Ramos (cell line): ENCODE results near the gene SPECC1L.
"Not testable (repeated sequence)": the region's sequence is repeated elsewhere in the genome, so short reads cannot be mapped to it uniquely, and the experiment has no call there.

Experiments
- in situ Hi-C: fragments of 300-500 bp; cut with MboI; formaldehyde crosslinking; loops from one replicate; pipeline ENCODE4 v1.14.3; 2022; ENCODE audit warnings: low sequenced_read_pairs; ENCODE audit not compliant: unreplicated experiment

The SPECC1L gene

DNA sequence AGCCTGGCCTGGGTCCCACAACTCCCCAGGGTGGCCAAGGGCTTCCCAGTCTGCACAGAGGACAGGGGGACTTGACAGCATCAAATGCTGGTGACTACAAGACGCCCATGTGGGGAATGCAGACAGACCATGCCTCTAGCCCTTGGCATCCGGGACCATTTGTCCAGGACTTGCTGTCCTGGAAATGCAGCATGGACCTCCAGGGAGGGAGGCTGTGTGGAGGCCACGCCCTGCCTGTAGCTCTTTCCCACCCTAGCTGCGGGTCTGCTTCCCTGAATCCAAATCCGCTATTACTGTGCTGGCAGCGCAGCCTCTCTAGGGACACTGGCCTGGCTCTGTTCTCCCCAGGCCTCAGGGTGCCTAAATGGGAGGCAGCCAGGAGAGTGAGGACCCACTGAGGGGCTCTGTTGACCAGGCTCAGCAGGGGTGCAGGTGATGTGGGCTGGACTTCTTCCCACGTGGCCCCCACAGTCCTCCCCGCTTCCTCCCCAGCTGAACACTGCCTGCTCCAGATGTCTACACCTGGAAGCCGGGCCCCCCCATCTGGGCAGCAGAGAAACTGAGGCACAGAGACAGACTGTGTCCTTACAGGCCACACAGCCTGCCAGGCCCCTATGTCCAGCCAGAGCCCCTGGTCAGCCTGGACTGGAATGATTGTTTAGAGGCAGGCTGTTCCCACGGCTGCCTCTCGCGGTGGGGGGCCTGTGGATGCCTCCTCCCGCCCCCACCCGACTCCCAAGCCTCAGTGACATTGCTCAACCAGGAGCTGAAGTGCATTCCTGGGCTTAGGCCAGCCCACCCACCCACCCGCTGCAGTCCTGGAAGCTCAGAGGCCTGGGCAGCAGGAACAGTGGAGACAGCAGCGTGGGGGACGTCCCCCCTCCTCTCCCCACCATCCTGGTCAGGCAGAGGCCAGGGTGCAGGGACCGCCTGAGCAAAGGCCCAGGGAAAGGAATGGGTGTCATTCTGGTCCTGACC, 24.8 kb upstream of the SPECC1L start:
- in situ Hi-C loops, result not testable (repeated sequence)

DNA sequence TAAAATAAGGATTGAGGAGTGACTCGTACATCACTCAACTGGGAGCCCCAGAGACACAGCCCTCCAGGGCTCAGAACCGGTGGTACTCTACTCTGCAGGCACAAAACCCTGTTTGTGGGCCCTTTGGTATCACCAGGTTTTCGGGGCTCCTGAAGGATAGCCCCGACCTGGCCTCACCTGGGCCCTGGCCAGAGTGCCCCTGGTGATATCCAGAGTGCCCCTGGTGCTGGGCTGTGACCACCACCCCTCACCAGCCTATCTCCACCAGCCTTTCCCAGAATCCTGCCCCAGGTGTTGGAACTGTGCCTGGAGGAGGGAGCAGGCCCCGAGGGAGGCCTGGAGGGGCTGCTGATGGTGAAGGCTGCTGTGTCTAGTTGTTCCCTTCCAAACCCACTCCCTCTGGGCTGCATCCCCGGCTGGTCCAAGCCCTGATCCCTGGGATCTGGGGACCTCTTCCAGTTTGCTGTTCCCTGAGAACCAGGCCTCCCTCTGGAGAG, 23.6 kb upstream of the SPECC1L start:
- in situ Hi-C loops, result no loop called here

GRCh38 chr22:24247564-24248344, 22.9 kb upstream of the SPECC1L start:
- in situ Hi-C loops, result no loop called here

DNA sequence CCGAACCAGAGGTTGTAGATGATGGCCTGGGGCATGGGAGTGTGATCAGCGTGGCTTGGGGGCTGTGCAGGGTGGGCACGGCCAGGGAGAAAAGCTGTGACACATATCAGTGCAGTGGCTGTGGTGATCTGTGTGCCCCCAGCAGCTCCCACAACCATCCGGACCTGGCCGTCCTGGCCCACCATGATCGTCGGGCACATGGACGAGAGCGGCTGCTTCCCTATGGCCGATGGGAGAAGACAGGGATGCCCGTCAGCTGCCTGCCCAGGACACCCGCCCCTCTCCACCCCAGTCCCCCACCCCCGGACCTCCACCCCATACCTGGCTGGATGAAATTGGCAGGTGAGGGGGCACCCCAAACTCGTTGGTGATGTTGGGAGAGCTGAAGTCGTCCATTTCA, 22.0 kb upstream of the SPECC1L start:
- in situ Hi-C loops, result not testable (repeated sequence)

DNA sequence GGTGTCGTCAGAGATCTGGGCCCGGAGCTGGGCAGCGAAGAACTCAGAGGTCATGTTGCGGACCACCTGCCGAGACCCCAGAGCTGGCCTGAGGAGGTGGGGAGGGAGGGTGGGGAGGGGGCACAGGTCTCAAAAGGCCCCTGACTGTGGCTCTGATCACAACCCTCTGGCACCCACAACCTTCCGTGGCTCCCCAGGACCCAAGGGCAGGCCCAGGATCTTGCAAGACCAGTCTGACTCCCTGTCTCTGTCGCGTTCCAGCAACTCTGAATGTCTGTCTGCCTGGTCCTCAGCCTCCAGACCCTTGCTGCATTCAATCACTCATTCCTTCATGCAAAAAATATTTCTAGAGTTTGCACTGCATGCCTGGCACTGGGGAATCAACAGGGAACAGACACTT, 21.2 kb upstream of the SPECC1L start:
- in situ Hi-C loops, result not testable (repeated sequence)

- in situ Hi-C loops, result not testable (repeated sequence)
Observed at GRCh38 chr22:24251286-24251685, 19.3 kb upstream of the SPECC1L start.

DNA sequence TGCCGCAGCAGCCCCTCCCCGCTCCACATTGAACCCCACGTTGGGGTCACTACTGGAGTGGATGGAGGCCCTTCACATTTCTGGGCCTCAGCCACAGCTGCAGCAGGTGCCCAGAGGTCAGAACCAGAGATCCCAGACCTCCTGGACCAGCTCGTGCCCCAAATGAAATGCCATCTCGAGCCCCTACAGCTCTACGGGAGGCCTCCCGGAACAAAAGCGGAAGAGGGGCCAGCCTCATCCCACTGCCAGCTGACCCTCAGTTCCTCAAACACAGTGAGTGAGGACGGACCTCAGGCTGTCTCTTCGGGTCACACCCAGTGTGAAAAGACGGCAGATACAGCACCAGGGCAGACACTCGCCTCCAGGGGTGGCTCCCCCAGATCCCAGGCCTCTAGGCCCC, 17.5 kb upstream of the SPECC1L start:
- in situ Hi-C loops, result not testable (repeated sequence)

GRCh38 chr22:24256136-24256535, 14.5 kb upstream of the SPECC1L start:
- in situ Hi-C loops, result not testable (repeated sequence)

DNA sequence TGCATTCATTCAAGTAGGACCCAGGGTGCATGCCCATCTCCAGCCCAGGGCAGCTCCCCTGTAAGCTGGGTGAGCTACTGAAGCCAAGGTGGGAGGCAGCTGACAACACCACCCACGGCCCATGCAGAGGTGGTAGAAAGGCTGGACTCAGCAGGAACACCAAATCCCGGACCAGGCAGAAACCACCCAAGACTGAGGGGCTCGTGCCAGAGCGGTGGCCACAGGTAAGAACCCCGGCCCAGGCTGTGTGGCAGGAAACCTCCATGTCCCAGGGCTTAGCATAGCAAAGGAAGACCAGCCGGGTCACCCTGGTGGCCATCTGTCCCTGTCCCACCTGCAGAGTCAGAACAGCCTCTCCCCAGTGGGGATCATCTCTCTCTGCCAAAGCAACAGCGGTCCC, 13.9 kb upstream of the SPECC1L start:
- in situ Hi-C loops, result not testable (repeated sequence)

GRCh38 chr22:24259459-24259858, 11.2 kb upstream of the SPECC1L start:
- in situ Hi-C loops, result not testable (repeated sequence)

DNA sequence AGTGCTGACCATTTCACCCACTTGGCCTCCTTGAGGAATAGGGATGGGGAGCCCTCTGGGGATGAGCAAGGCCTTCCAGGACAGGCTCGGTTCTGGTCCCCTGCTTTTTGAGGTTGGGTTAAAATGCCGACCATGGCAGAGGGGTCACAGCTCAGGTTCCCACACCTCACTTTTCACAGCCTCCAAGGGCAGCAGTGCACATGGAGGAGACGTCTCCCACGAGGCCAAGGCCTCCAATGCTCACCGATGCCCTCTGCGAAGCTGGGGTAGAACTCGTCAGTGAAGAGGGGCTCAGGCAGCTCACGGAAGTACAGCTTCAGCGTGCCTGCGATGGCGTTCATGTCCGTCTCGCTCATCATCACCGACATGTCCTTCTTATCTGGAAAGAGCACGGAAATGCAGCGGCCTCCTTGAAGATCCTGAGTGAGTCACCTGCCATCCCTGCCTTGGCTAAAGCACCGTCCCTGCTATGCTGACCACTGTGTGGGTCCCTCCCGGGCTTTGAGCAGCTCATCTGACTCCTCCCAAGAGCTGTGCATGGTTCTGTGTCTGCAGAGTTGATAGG, 8.4 kb upstream of the SPECC1L start:
- in situ Hi-C loops, result not testable (repeated sequence)

DNA sequence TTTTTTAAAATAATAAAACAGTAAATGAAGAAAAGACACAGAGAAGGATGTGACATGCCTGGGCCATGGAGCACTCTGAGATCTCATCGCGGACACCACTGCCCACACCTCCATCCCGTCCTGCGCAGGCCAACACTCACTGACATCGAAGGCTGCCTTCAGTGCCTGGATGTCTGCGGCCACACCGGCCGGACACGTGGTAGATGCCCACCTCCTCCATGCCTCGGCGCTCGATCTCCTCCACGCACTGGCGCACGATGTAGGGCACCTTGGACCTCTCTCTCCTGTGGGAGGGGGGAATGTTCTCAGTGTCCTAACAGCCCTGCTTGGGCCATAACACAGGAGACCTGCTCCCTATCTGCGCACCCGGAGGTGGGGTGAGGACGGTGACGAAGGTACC, 7.2 kb upstream of the SPECC1L start:
- in situ Hi-C loops, result not testable (repeated sequence)

DNA sequence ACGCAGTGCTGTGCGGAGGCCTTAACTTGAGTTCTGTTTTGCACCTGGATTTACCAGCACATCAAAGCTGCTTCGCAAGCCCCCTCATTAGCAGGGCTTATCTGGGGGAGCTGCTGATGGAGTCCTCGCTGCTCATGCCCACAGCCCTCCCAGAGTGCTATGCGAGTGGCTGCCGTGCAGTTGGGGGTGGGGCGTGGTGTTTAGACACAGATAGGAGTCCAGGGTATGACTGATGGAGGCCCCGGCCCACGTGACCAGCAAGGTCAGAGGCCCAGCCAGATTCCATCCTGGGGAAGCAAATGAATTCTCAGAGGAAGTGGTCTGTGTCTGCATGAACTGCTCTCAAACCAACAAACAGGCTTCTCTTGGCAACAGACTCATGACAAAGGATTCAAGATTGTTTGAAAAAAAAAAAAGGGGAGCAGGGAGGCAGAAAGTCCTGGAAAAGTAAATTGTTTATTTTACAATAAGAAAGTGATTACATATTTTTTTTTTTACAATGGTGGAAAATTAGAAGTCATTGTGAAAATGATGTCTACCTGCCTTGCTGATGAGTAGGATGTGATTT, 6.2 kb upstream of the SPECC1L start:
- in situ Hi-C loops, result not testable (repeated sequence)

DNA sequence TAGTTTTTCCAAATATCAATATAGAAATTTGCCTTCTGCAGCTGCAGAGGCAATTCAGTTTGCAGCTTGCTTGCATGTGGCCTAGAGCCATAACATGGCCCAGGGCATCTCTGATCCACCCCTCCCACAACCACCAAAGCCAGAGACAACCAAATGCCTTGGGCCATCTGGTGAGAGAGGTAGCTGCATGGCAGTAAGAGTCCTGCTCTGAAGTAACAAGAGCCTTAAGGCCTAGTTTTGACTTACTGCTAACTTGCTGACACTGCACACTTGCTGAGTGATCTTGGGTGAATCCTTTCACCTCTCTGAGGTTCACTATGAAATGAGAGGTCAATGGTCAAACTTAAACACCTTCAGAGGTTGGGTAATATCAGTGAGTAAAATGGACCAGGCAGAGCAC, 4.9 kb upstream of the SPECC1L start:
- in situ Hi-C loops, result no loop called here

DNA sequence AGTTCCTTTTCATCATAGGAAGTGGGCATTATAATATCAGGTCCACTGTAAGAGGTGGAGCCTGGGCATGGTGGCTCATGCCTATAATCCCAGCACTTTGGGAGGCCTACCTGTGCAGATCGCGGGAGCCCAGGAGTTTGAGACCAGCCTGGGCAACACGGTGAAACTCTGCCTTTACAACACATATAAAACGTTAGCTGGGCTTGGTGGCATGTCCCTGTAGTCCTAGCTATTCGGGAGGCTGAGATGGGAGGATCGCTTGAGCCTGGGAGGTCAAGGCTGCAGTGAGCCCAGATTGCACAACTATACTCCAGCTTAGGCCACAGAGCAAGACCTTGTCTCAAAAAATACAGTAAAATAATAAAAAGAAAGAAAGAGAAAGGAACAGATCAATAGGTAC, 4.1 kb upstream of the SPECC1L start:
- in situ Hi-C loops, result not testable (repeated sequence)

GRCh38 chr22:24271386-24271854, 789 bp downstream of the SPECC1L start:
- in situ Hi-C loops, result no loop called here

- in situ Hi-C loops, result not testable (repeated sequence)
Observed at GRCh38 chr22:24273031-24273430, 2.4 kb downstream of the SPECC1L start.

DNA sequence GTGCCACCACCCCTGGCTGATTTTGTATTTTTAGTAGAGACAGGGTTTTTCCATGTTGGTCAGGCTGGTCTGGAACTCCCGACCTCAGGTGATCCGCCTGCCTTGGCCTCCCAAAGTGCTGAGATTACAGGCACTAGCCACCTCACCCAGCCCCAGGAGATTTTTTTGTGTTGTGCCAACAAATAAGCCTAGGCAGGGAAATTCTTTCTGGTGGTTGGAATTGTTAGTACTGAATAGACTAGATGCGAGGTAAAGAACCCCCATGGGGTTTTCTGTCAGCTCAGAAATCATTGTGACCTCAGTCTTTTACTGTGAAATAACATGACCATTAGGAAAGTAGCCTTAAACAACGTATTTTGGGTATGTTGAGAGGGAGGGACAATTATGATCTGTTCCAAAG, 3.3 kb downstream of the SPECC1L start:
- in situ Hi-C loops, result not testable (repeated sequence)

DNA sequence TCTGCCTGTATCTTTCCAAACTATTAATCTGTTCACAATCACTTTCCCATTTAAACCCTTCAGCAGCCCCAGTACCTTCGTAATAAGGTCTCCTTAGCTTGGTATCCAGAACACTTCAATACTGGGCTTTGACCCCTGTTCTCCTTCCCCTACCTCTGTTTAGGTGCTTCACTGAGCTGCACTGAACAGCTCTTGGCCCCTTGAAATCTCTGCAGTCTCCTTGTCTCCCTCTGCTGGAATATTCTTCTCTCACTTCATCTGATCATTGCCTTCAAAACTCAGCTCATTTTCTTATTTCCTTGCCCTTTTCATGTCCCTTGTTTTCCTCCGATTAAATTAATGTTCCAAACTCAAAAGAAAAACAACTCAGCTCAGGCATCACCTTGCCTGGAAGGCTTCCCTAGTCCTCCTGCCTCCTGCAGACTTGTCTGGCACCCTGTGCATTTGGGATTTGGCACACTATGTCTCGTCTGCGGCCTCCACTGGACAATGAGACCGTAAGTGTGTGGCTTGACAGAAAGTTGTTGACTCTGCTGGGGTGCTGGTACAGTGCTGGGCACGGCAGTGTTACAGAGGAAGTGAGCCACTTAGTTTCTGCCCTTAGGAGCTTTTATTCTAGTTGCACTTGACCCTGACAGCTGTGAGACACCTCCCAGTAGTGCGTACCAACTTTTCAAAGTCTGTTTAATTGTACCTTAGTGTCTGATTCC, 4.2 kb downstream of the SPECC1L start:
- in situ Hi-C loops, result not testable (repeated sequence)

DNA sequence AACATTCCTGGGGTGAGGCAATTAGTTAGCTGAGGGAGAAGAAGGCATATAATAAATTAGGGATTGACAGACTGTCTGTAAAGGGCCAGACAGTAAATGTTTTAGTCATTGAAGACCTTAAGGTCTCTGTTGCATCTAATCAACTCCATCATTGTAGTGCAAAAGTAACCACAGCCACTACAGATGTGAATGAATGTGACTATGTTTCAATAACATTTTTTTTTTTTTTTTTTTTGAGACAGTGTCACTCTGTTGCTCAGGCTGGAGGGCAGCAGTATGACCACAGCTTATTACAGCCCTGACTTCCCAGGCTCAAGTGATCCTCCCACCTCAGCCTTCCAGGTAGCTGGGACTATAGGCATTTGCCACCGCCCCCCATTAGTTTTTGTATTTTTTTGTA, 9.7 kb downstream of the SPECC1L start:
- in situ Hi-C loops, result not testable (repeated sequence)
